HCT116 (cell line): ENCODE results near the gene CC2D1A. TPM values are rescaled to one million over a fixed set of nuclear protein-coding genes. Genes with fewer than 3 reads are reported as not detected.

ENCODE experiments used
- ATAC-seq: fragments of 200-7000 bp; cut with Tn5 transposase; 2 replicates; pipeline ENCODE4 v1.9.1; 2020; ENCODE audit warnings: mild to moderate bottlenecking, moderate library complexity
- BruUV-seq: library from RNA; stranded (reverse); fragments of 400-500 nt; replicated peaks from 2 replicates; lab custom pipeline; 2021; lab: Mats Ljungman, UMichigan
- CTCF ChIA-PET: fragments of 300-600 bp; sonication (Branson Sonifier 250); formaldehyde crosslinking; loops from one replicate; lab custom pipeline; 2021; ENCODE audit warnings: antibody characterized with exemption; lab: Charles Lee
- POLR2A ChIA-PET: fragments of 300-600, 350-600 bp; sonication (Branson Sonifier 250); formaldehyde crosslinking; loops from one replicate; lab custom pipeline; 2021; ENCODE audit warnings: antibody characterized with exemption; lab: Charles Lee
- RAD21 ChIA-PET, 2 experiments: fragments of 300-600 bp; sonication (Branson Sonifier 250); formaldehyde crosslinking; loops; one replicate each; lab custom pipeline; 2023; ENCODE audit warnings: low total read pairs in 2 of 2; ENCODE audit not compliant: uncharacterized antibody in 2 of 2, unreplicated experiment in 2 of 2, low non-redundant PET in 1 of 2; lab: Charles Lee
- DNase-seq: peaks from one replicate; pipeline ENCODE4 v3.0.0-alpha.2; 2010; ENCODE audit warnings: low read depth, low spot score
- H2AFZ ChIP-seq: fragments of 200-600 bp; shearing (Covaris generic), sonication (generic); 2 replicates; pipeline ENCODE4 v1.6.1; 2017; ENCODE audit warnings: low read depth, mixed run types, mixed read lengths, antibody characterized with exemption, low read length; ENCODE audit not compliant: poor library complexity, severe bottlenecking
- H3K27ac ChIP-seq: 2 replicates; pipeline ENCODE4 v1.5.1; 2012; ENCODE audit warnings: low read depth, low read length
- H3K27me3 ChIP-seq: fragments of 200-600 bp; sonication (generic); 2 replicates; pipeline ENCODE4 v1.6.1; 2016; ENCODE audit warnings: mixed run types, low read length, mixed read lengths; ENCODE audit not compliant: insufficient read depth
- H3K36me3 ChIP-seq, 2 experiments: fragments of 200-500 bp in 1 of 2; fragments of 200-600 bp in 1 of 2; sonication (Bioruptor generic) in 1 of 2; sonication (generic) in 1 of 2; 2 replicates each; pipeline versions ENCODE4 v1.5.1 to v1.6.1; 2014 to 2016; ENCODE audit warnings: low read length in 2 of 2, inconsistent platforms in 1 of 2, mixed read lengths in 1 of 2, mixed run types in 1 of 2; ENCODE audit not compliant: insufficient read depth in 2 of 2, control insufficient read depth in 1 of 2
- H3K4me1 ChIP-seq, 2 experiments: fragments of 200-600 bp in 1 of 2; sonication (generic) in 1 of 2; 2 replicates each; pipeline versions ENCODE4 v1.5.1 to v1.6.1; 2012 to 2017; ENCODE audit warnings: low read length in 2 of 2, inconsistent platforms in 1 of 2, mild to moderate bottlenecking in 1 of 2, mixed read lengths in 1 of 2, mixed run types in 1 of 2, moderate library complexity in 1 of 2; ENCODE audit not compliant: insufficient read depth in 2 of 2, control insufficient read depth in 1 of 2
- H3K4me2 ChIP-seq: fragments of 200-600 bp; sonication (generic); 2 replicates; pipeline ENCODE4 v1.6.1; 2017; ENCODE audit warnings: mixed run types, low read length, mixed read lengths
- H3K4me3 ChIP-seq, 2 experiments: fragments of 200-600 bp in 1 of 2; sonication (generic) in 1 of 2; replicated peaks in 1 of 2; 2 replicates each; pipeline ENCODE4 v1.5.1; 2011 to 2016; ENCODE audit warnings: low read length in 2 of 2, control low read depth in 1 of 2, low read depth in 1 of 2, mild to moderate bottlenecking in 1 of 2, mixed read lengths in 1 of 2, mixed run types in 1 of 2
- H3K79me2 ChIP-seq: fragments of 200-600 bp; sonication (generic); 2 replicates; pipeline ENCODE4 v1.6.1; 2017; ENCODE audit warnings: mild to moderate bottlenecking, mixed run types, low read length, moderate library complexity, mixed read lengths; ENCODE audit not compliant: insufficient read depth
- H3K9ac ChIP-seq: fragments of 200-600 bp; sonication (generic); 2 replicates; pipeline ENCODE4 v1.6.1; 2016; ENCODE audit warnings: low read length, mixed read lengths
- H3K9me2 ChIP-seq: fragments of 200-600 bp; sonication (generic), shearing (Covaris generic); 2 replicates; pipeline ENCODE4 v1.6.1; 2017; ENCODE audit warnings: mixed run types, mild to moderate bottlenecking, moderate library complexity; ENCODE audit not compliant: insufficient read depth
- H3K9me3 ChIP-seq, 2 experiments: fragments of 200-500 bp in 1 of 2; fragments of 200-600 bp in 1 of 2; sonication (Bioruptor generic) in 1 of 2; sonication (generic) in 1 of 2; 2 replicates each; pipeline ENCODE4 v1.6.1; 2014 to 2017; ENCODE audit warnings: low read length in 2 of 2, mixed read lengths in 2 of 2, inconsistent platforms in 1 of 2, low read depth in 1 of 2, mild to moderate bottlenecking in 1 of 2, mixed run types in 1 of 2, moderate library complexity in 1 of 2; ENCODE audit not compliant: control insufficient read depth in 1 of 2, insufficient read depth in 1 of 2
- H4K20me1 ChIP-seq: fragments of 200-600 bp; sonication (generic), shearing (Covaris generic); 2 replicates; pipeline ENCODE4 v1.6.1; 2017; ENCODE audit warnings: mixed run types, mild to moderate bottlenecking, moderate library complexity; ENCODE audit not compliant: insufficient read depth
- CBX3 ChIP-seq: IDR thresholded peaks from 2 replicates; pipeline ENCODE4 v1.6.1; 2012; ENCODE audit warnings: low read depth
- CEBPB ChIP-seq: IDR thresholded peaks from 2 replicates; pipeline ENCODE4 v1.6.1; 2012; ENCODE audit warnings: low read depth
- EGR1 ChIP-seq: IDR thresholded peaks from 2 replicates; pipeline ENCODE4 v1.6.1; 2012; ENCODE audit warnings: low read depth
- ELF1 ChIP-seq: IDR thresholded peaks from 2 replicates; pipeline ENCODE4 v1.6.1; 2012; ENCODE audit warnings: low read depth, borderline replicate concordance
- EZH2phosphoT487 ChIP-seq: fragments of 200-600 bp; IDR thresholded peaks from 2 replicates; pipeline ENCODE4 v1.6.1; 2018; ENCODE audit warnings: antibody characterized with exemption, borderline replicate concordance
- FOSL1 ChIP-seq: IDR thresholded peaks from 2 replicates; pipeline ENCODE4 v1.6.1; 2012; ENCODE audit warnings: low read depth
- JUND ChIP-seq: IDR thresholded peaks from 2 replicates; pipeline ENCODE4 v1.6.1; 2012
- RAD21 ChIP-seq: IDR thresholded peaks from 2 replicates; pipeline ENCODE4 v1.6.1; 2012; ENCODE audit warnings: low read depth, mild to moderate bottlenecking
- SIN3A ChIP-seq: IDR thresholded peaks from 2 replicates; pipeline ENCODE4 v1.6.1; 2012; ENCODE audit warnings: low read depth
- SP1 ChIP-seq: IDR thresholded peaks from 2 replicates; pipeline ENCODE4 v1.6.1; 2012; ENCODE audit warnings: low read depth
- SRF ChIP-seq: IDR thresholded peaks from 2 replicates; pipeline ENCODE4 v1.6.1; 2012; ENCODE audit warnings: low read depth
- TCF7L2 ChIP-seq: IDR thresholded peaks from 2 replicates; pipeline ENCODE4 v1.7.0; 2011; ENCODE audit warnings: borderline replicate concordance, inconsistent platforms; ENCODE audit not compliant: insufficient read depth, insufficient read length; ENCODE audit errors: extremely low read depth
- YY1 ChIP-seq: IDR thresholded peaks from 2 replicates; pipeline ENCODE4 v1.6.1; 2011; ENCODE audit warnings: low read length, low read depth, moderate library complexity, mild to moderate bottlenecking; ENCODE audit not compliant: insufficient replicate concordance; ENCODE audit errors: extremely low read depth
- ZFX ChIP-seq: fragments of 450-650 bp; IDR thresholded peaks from 2 replicates; pipeline ENCODE4 v1.6.1; 2017
- ZNF274 ChIP-seq: fragments of 200-500 bp; sonication (Bioruptor generic); IDR thresholded peaks from 2 replicates; pipeline ENCODE4 v1.6.1; 2014; ENCODE audit warnings: mild to moderate bottlenecking, low read depth, low read length, inconsistent platforms
- intact Hi-C: fragments of 100-400 bp; cut with micrococcal nuclease; formaldehyde crosslinking; loops from 2 replicates; pipeline ENCODE4 v1.10.0; 2022
- total RNA-seq: library from RNA; stranded (reverse); gene quantifications from one replicate; pipeline ENCODE4 v1.2.1, GENCODE V29; 2021; ENCODE audit not compliant: unreplicated experiment
- TF ChIP-seq, protein P1 (sequence below): IDR thresholded peaks from 2 replicates; pipeline ENCODE4 v1.6.1; 2012
- TF ChIP-seq, protein P2 (sequence below): IDR thresholded peaks from 2 replicates; pipeline ENCODE4 v1.6.1; 2011; ENCODE audit warnings: mild to moderate bottlenecking, low read length, moderate library complexity; ENCODE audit not compliant: insufficient replicate concordance; ENCODE audit errors: extremely low read depth
- TF ChIP-seq, protein P3 (sequence below): IDR thresholded peaks from 2 replicates; pipeline ENCODE4 v1.6.1; 2012; ENCODE audit warnings: low read depth
- TF ChIP-seq, protein P4 (sequence below), 3 experiments: fragments of 200-600 bp in 1 of 3; sonication (generic) in 1 of 3; IDR thresholded peaks in 2 of 3; conservative IDR thresholded peaks in 1 of 3; 2 replicates each; pipeline ENCODE4 v1.5.1; 2012 to 2017; ENCODE audit warnings: low read depth in 2 of 3, low read length in 2 of 3, antibody characterized with exemption in 1 of 3, borderline replicate concordance in 1 of 3, control low read depth in 1 of 3, mild to moderate bottlenecking in 1 of 3, mixed read lengths in 1 of 3, mixed run types in 1 of 3, moderate library complexity in 1 of 3; ENCODE audit not compliant: insufficient read depth in 1 of 3
- TF ChIP-seq, protein P5 (sequence below): IDR thresholded peaks from 2 replicates; pipeline ENCODE4 v1.6.1; 2012

The CC2D1A gene
- total RNA-seq, 1 experiment from 2014 or later, result 51.5 TPM

DNA sequence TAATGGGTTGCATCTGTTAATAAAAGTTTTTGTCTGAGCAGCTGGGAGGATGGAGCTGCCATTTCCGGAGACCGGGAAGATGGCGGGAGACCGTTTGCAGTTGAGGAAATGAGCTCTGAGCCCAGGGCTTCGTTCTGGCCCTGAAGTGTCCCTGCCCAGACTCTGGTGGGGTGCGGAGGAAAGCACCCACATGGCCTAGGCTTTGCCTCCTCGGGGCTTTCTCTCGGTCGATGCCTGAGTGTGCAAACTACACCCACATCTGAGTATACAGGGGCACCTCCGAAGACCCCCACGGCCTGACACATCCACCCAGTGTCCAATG lies 44.6 kb upstream of the CC2D1A start:
- intact Hi-C loops, result no loop called here
- no TSS peak for BruUV-seq

More for the DNA sequence above, 44.6 kb upstream of the CC2D1A start:
- H3K9ac ChIP-seq, result peak overlapping the region; percentile 73
- H3K4me2 ChIP-seq, result peak overlapping the region; percentile 83
- H2AFZ ChIP-seq, result no peak overlapping the region
- no peaks in the 10 kb centered on the region for H3K36me3 ChIP-seq
- TF ChIP-seq, protein P1, sequence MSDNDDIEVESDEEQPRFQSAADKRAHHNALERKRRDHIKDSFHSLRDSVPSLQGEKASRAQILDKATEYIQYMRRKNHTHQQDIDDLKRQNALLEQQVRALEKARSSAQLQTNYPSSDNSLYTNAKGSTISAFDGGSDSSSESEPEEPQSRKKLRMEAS, result no peak
- TF ChIP-seq FOSL1 (no peak), EGR1 (no peak), TCF7L2 (no peak), JUND (no peak), SRF (no peak), CEBPB (no peak), YY1 (no peak), ZNF274 (no peak), RAD21 (no peak), ZFX (no peak), SIN3A (no peak), SP1 (no peak), EZH2phosphoT487 (no peak), ELF1 (no peak), CBX3 (no peak)
- TF ChIP-seq, protein P2, sequence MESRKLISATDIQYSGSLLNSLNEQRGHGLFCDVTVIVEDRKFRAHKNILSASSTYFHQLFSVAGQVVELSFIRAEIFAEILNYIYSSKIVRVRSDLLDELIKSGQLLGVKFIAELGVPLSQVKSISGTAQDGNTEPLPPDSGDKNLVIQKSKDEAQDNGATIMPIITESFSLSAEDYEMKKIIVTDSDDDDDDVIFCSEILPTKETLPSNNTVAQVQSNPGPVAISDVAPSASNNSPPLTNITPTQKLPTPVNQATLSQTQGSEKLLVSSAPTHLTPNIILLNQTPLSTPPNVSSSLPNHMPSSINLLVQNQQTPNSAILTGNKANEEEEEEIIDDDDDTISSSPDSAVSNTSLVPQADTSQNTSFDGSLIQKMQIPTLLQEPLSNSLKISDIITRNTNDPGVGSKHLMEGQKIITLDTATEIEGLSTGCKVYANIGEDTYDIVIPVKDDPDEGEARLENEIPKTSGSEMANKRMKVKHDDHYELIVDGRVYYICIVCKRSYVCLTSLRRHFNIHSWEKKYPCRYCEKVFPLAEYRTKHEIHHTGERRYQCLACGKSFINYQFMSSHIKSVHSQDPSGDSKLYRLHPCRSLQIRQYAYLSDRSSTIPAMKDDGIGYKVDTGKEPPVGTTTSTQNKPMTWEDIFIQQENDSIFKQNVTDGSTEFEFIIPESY, result no peak
- TF ChIP-seq, protein P3, sequence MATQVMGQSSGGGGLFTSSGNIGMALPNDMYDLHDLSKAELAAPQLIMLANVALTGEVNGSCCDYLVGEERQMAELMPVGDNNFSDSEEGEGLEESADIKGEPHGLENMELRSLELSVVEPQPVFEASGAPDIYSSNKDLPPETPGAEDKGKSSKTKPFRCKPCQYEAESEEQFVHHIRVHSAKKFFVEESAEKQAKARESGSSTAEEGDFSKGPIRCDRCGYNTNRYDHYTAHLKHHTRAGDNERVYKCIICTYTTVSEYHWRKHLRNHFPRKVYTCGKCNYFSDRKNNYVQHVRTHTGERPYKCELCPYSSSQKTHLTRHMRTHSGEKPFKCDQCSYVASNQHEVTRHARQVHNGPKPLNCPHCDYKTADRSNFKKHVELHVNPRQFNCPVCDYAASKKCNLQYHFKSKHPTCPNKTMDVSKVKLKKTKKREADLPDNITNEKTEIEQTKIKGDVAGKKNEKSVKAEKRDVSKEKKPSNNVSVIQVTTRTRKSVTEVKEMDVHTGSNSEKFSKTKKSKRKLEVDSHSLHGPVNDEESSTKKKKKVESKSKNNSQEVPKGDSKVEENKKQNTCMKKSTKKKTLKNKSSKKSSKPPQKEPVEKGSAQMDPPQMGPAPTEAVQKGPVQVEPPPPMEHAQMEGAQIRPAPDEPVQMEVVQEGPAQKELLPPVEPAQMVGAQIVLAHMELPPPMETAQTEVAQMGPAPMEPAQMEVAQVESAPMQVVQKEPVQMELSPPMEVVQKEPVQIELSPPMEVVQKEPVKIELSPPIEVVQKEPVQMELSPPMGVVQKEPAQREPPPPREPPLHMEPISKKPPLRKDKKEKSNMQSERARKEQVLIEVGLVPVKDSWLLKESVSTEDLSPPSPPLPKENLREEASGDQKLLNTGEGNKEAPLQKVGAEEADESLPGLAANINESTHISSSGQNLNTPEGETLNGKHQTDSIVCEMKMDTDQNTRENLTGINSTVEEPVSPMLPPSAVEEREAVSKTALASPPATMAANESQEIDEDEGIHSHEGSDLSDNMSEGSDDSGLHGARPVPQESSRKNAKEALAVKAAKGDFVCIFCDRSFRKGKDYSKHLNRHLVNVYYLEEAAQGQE, result no peak
- TF ChIP-seq, protein P4, sequence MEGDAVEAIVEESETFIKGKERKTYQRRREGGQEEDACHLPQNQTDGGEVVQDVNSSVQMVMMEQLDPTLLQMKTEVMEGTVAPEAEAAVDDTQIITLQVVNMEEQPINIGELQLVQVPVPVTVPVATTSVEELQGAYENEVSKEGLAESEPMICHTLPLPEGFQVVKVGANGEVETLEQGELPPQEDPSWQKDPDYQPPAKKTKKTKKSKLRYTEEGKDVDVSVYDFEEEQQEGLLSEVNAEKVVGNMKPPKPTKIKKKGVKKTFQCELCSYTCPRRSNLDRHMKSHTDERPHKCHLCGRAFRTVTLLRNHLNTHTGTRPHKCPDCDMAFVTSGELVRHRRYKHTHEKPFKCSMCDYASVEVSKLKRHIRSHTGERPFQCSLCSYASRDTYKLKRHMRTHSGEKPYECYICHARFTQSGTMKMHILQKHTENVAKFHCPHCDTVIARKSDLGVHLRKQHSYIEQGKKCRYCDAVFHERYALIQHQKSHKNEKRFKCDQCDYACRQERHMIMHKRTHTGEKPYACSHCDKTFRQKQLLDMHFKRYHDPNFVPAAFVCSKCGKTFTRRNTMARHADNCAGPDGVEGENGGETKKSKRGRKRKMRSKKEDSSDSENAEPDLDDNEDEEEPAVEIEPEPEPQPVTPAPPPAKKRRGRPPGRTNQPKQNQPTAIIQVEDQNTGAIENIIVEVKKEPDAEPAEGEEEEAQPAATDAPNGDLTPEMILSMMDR (IDR thresholded peaks at IDR 0.05 in 2 of 3, conservative IDR thresholded peaks at IDR 0.05 in 1 of 3; ENCODE audit: borderline replicate concordance in 1 of 3, insufficient read depth in 1 of 3, low read depth in 2 of 3, low read length in 2 of 3), result no peak
- TF ChIP-seq, protein P5, sequence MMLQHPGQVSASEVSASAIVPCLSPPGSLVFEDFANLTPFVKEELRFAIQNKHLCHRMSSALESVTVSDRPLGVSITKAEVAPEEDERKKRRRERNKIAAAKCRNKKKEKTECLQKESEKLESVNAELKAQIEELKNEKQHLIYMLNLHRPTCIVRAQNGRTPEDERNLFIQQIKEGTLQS, result no peak
- H3K79me2 ChIP-seq, result no peaks in the 10 kb centered on the region
- H3K9me3 ChIP-seq, result no peaks in the 10 kb centered on the region
- H3K27me3 ChIP-seq, result no peaks in the 10 kb centered on the region
- H3K4me3 ChIP-seq, result peak overlapping the region in 1 of 2 experiments; percentile 55; a peak in 2 of 4 replicates
- ATAC-seq (no peak), DNase-seq (no peak)
- CTCF ChIA-PET, result interaction anchor here (1.1 to 3.1 kb wide), 9 partner anchors 9 to 264 kb away, joined by 3 to 33 read pairs (median 15); partner anchors contain the start of gene ZSWIM4
- POLR2A ChIA-PET, result interaction anchor here (0.6 to 3.8 kb wide), 5 partner anchors 9 to 113 kb away, joined by 3 to 21 read pairs (median 3); a partner anchor contains a TSS
- H3K27ac ChIP-seq, result peak overlapping the region; percentile 83
- H4K20me1 ChIP-seq, result no peaks in the 10 kb centered on the region
- RAD21 ChIA-PET, result interaction anchor here (0.7 to 1.3 kb wide), 4 partner anchors 14 to 73 kb away, joined by 3 read pairs; no protein-coding TSS in a partner anchor
- peaks cover 42 to 70% of the 10 kb centered on the region in 2 experiments for H3K4me1 ChIP-seq
- H3K9me2 ChIP-seq, result no peaks in the 10 kb centered on the region
